Measurements from ENCODE around the gene CFAP57. TPM values are rescaled to one million over a fixed set of nuclear protein-coding genes. Genes with fewer than 3 reads are reported as not detected.

CFAP57 gene
- total RNA-seq: under 1 TPM in 1 of 2 donors, not detected in 1; 0.66 TPM

DNA sequence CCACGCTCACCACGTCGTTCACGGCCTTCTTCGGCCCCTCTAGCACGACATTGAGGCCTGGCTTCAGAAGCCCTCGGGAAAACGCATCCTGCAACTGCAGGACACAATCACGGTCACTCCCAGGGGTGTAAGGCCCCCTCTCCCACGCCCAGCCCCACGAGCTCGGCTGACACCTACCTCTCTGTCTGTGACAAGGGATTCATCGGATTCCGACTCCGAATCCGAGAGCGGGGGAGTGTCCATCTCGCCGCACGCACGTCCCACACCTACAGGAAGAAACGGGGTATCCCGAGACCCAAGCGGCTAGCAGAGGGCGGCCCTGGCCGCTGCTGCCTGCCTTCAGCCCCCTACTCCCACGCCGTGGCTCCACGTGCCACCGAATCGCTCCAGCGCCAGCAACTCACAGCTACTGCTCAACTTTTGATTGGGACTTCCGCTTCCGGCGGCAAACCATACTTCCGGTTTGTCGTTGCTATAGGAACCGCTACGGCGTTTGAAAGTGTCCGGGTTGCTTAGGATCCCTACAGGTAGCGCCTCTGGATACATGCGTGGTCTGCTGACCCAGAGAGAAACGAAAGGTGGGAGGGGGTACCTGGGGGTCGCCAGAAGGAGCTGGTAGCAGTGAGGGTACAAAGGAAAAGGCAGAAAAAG is at the start of gene CFAP57, which contains the start of gene EBNA1BP2:
TSS of gene CFAP57 (plus strand) at position 455 of the 651 bp plus-strand sequence. CDS start 424 bp downstream, outside the sequence.
TSS of gene EBNA1BP2 (minus strand) at position 415 of the 651 bp plus-strand sequence. CDS start at position 243, 172 bp downstream.
- H3K9me3 ChIP-seq: no peaks in the 10 kb centered on the region
- H3K4me3 ChIP-seq: peak within 1 kb of the TSS; percentile 85
- no peaks in the 10 kb centered on the region for H3K27me3 ChIP-seq
- no peaks in the 10 kb centered on the region for H3K36me3 ChIP-seq
- H3K27ac ChIP-seq: no peak within 1 kb of the TSS
- peak; percentile 93 for DNase-seq
- intact Hi-C loops (cut with DNase I): no loop called here
- no peaks in the 10 kb centered on the region for H3K4me1 ChIP-seq
- TF ChIP-seq, protein P1, sequence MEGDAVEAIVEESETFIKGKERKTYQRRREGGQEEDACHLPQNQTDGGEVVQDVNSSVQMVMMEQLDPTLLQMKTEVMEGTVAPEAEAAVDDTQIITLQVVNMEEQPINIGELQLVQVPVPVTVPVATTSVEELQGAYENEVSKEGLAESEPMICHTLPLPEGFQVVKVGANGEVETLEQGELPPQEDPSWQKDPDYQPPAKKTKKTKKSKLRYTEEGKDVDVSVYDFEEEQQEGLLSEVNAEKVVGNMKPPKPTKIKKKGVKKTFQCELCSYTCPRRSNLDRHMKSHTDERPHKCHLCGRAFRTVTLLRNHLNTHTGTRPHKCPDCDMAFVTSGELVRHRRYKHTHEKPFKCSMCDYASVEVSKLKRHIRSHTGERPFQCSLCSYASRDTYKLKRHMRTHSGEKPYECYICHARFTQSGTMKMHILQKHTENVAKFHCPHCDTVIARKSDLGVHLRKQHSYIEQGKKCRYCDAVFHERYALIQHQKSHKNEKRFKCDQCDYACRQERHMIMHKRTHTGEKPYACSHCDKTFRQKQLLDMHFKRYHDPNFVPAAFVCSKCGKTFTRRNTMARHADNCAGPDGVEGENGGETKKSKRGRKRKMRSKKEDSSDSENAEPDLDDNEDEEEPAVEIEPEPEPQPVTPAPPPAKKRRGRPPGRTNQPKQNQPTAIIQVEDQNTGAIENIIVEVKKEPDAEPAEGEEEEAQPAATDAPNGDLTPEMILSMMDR (IDR thresholded peaks at IDR 0.05): no peak
- peak within 1 kb of the TSS; percentile 71 to 90 for H3K9ac ChIP-seq (ENCODE audit: low read depth in 2 of 2, low read length in 2 of 2)

DNA sequence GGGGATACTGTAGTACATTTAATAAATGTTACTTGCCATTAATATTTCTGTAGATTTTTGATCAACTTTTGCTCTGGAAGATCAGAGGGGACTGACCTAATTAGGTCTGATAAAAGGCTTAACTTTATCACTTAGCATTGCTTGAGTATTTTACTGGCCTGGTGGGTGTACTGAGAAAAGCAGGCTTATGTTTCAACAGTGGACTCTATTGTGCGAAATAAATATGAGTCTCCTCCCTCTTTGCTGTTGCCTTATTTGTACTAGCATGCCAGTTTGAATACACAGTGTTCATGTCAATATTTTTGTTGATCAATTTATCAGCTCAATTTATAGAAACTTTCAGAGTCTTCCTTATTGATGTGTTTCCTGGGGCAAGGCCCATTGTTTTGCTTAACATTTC is 49.1 kb upstream of the CFAP57 start:
- no peak overlapping the region for H3K4me3 ChIP-seq
- no peak overlapping the region for H3K27ac ChIP-seq
- TF ChIP-seq, protein P1 (IDR thresholded peaks at IDR 0.05): no peak
- H3K9ac ChIP-seq (ENCODE audit: low read depth in 2 of 2, low read length in 2 of 2): no peak overlapping the region
- no peaks in the 10 kb centered on the region for H3K36me3 ChIP-seq
- H3K4me1 ChIP-seq: no peaks in the 10 kb centered on the region
- DNase-seq: no peak
- no peaks in the 10 kb centered on the region for H3K27me3 ChIP-seq
- H3K9me3 ChIP-seq: no peaks in the 10 kb centered on the region
- intact Hi-C loops (cut with DNase I): no loop called here

DNA sequence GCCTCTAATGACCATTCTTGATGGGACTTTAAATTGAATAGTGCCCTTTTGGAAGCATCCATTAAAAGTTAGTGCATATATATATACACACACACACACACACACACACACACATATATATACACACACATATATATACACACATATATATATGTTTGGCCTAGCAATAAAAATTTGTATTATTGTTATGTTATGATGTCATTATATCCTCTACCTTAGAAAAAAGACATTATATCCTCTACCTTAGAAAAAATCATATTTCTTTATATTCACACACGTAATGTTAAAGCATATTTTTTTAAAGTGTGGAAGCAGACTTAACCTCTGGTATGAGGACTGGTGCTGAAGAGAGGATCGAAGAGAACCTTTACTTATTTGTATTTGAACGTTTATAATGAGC is 43.3 kb upstream of the CFAP57 start:
- Histone ChIP-seq H3K9me3 (no peaks in the 10 kb centered on the region), H3K36me3 (no peaks in the 10 kb centered on the region), H3K9ac (ENCODE audit: low read depth in 2 of 2, low read length in 2 of 2) (no peak overlapping the region), H3K27ac (no peak overlapping the region), H3K4me3 (no peak overlapping the region), H3K4me1 (no peaks in the 10 kb centered on the region), H3K27me3 (no peaks in the 10 kb centered on the region)
- TF ChIP-seq, protein P1 (IDR thresholded peaks at IDR 0.05): no peak
- intact Hi-C loops (cut with DNase I): no loop called here
- no peak for DNase-seq

DNA sequence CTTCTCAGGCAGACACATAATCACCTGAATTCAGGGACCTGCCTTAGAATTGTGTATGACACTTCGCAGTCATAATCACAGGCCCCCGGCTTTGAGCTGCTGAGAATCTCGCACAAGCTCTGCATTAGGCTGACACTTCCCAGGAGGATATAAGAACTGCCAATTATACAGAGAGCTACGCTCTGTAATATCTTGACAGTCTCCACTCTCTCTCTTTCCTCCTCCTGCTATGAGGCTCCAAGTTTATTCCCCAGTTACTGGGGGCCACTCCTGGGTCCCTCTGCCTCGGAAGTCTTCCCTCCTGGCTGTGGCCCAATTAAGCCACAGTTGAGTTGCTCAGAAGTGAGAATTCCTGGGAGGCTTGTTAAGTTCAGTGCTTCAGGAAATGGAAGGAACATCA is 42.7 kb upstream of the CFAP57 start:
- Histone ChIP-seq H3K27ac (no peak overlapping the region), H3K4me3 (no peak overlapping the region), H3K9me3 (no peaks in the 10 kb centered on the region), H3K9ac (ENCODE audit: low read depth in 2 of 2, low read length in 2 of 2) (no peak overlapping the region), H3K4me1 (no peaks in the 10 kb centered on the region), H3K36me3 (no peaks in the 10 kb centered on the region), H3K27me3 (no peaks in the 10 kb centered on the region)
- no peak for DNase-seq
- intact Hi-C loops (cut with DNase I): no loop called here
- TF ChIP-seq, protein P1 (IDR thresholded peaks at IDR 0.05): no peak

DNA sequence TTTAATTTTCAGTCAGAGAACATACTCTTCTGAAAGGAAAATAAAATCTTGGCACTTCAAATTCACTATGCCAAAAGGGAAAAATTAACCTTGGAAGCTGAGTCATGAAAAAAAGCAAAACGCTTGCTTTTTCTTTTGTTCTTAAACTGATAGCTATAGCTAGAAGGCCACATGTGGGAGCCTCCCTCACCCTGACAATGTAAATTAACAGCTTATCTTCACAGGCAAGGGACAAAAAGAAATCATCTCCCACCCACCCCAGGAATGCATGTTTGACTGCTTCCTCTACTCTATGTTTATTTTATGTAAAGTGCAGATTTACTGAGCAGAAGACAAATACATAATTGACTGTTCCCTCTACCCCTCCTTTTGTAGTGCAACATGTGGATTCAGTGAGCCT is 38.1 kb upstream of the CFAP57 start:
- H3K9ac ChIP-seq (ENCODE audit: low read depth in 2 of 2, low read length in 2 of 2): no peak overlapping the region
- H3K36me3 ChIP-seq: no peaks in the 10 kb centered on the region
- no peak for DNase-seq
- TF ChIP-seq, protein P1 (IDR thresholded peaks at IDR 0.05): no peak
- no peak overlapping the region for H3K4me3 ChIP-seq
- H3K4me1 ChIP-seq: no peaks in the 10 kb centered on the region
- no peaks in the 10 kb centered on the region for H3K9me3 ChIP-seq
- no peaks in the 10 kb centered on the region for H3K27me3 ChIP-seq
- no peak overlapping the region for H3K27ac ChIP-seq
- intact Hi-C loops (cut with DNase I): no loop called here

Data from colonic mucosa (tissue), 4 donors.